SK-N-SH (cell line): ENCODE measurements around the gene SYT1. TPM values are rescaled to one million over a fixed set of nuclear protein-coding genes. Genes with fewer than 3 reads are reported as not detected.

Experiments
- CTCF ChIA-PET: fragments of 300-600, 350-600 bp; formaldehyde crosslinking; extraction: SDS; loops from one replicate; lab custom pipeline; 2021; lab: Yijun Ruan, JAX
- POLR2A ChIA-PET: fragments of 350-600 bp; sonication (Branson Sonifier 250); formaldehyde crosslinking; extraction: SDS; loops from one replicate; lab custom pipeline; 2020; ENCODE audit warnings: antibody characterized with exemption, inconsistent platforms; lab: Yijun Ruan, JAX
- DNase-seq: peaks from one replicate; pipeline ENCODE4 v3.0.0; 2012
- H2AFZ ChIP-seq: fragments of 200-600 bp; sonication (generic); 2 replicates; pipeline ENCODE4 v1.8.1; 2016; ENCODE audit warnings: antibody characterized with exemption, mild to moderate bottlenecking, low read depth
- H3F3A ChIP-seq: fragments of 200-600 bp; sonication (generic); replicated peaks from 2 replicates; pipeline ENCODE3; 2016; ENCODE audit warnings: antibody characterized with exemption, mild to moderate bottlenecking; ENCODE audit not compliant: insufficient read depth
- H3K27ac ChIP-seq, 2 experiments: fragments of 200-500 bp in 1 of 2; fragments of 200-600 bp in 1 of 2; sonication (Bioruptor generic) in 1 of 2; sonication (generic), shearing (Covaris generic) in 1 of 2; 2 replicates each; pipeline versions ENCODE4 v1.5.1 to v1.6.1; 2014 to 2016; ENCODE audit warnings: low read depth in 2 of 2, inconsistent platforms in 1 of 2, low read length in 1 of 2, mild to moderate bottlenecking in 1 of 2, mixed read lengths in 1 of 2
- H3K27me3 ChIP-seq: fragments of 200-600 bp; sonication (generic), shearing (Covaris generic); 2 replicates; pipeline ENCODE4 v1.6.1; 2016; ENCODE audit warnings: mixed run types; ENCODE audit not compliant: insufficient read depth
- H3K36me3 ChIP-seq, 2 experiments: fragments of 200-500 bp in 1 of 2; fragments of 200-600 bp in 1 of 2; sonication (Bioruptor generic) in 1 of 2; sonication (generic) in 1 of 2; replicated peaks in 1 of 2; 2 replicates each; pipeline versions ENCODE3 to v1.5.1; 2014 to 2016; ENCODE audit warnings: low read length in 1 of 2, mild to moderate bottlenecking in 1 of 2; ENCODE audit not compliant: insufficient read depth in 2 of 2, control insufficient read depth in 1 of 2
- H3K4me1 ChIP-seq, 2 experiments: fragments of 200-500 bp in 1 of 2; fragments of 200-600 bp in 1 of 2; sonication (Bioruptor generic) in 1 of 2; sonication (generic), shearing (Covaris generic) in 1 of 2; 2 replicates each; pipeline versions ENCODE4 v1.5.1 to v1.6.1; 2014 to 2016; ENCODE audit warnings: low read depth in 1 of 2, low read length in 1 of 2, mixed run types in 1 of 2; ENCODE audit not compliant: insufficient read depth in 2 of 2, control insufficient read depth in 1 of 2
- H3K4me2 ChIP-seq: fragments of 200-600 bp; sonication (generic), shearing (Covaris generic); 2 replicates; pipeline ENCODE4 v1.6.1; 2017; ENCODE audit warnings: mixed run types
- H3K4me3 ChIP-seq, 2 experiments: fragments of 200-500 bp in 1 of 2; fragments of 200-600 bp in 1 of 2; sonication (Bioruptor generic) in 1 of 2; sonication (generic), shearing (Covaris generic) in 1 of 2; 2 replicates each; pipeline versions ENCODE4 v1.5.1 to v1.8.1; 2014 to 2016; ENCODE audit warnings: low read depth in 2 of 2, inconsistent platforms in 1 of 2, low read length in 1 of 2, mild to moderate bottlenecking in 1 of 2, mixed read lengths in 1 of 2, moderate library complexity in 1 of 2
- H3K79me2 ChIP-seq: fragments of 200-600 bp; sonication (generic); 2 replicates; pipeline ENCODE4 v1.8.1; 2017; ENCODE audit warnings: mild to moderate bottlenecking; ENCODE audit not compliant: insufficient read depth
- H3K9ac ChIP-seq: fragments of 200-600 bp; sonication (generic); 2 replicates; pipeline ENCODE4 v1.6.1; 2017; ENCODE audit warnings: mixed run types
- H3K9me2 ChIP-seq: fragments of 200-600 bp; sonication (generic); 2 replicates; pipeline ENCODE4 v1.6.1; 2017; ENCODE audit warnings: mixed run types
- H3K9me3 ChIP-seq: fragments of 200-600 bp; sonication (generic); 2 replicates; pipeline ENCODE4 v1.6.1; 2017; ENCODE audit warnings: mixed run types, mild to moderate bottlenecking, moderate library complexity
- H4K20me1 ChIP-seq: fragments of 200-600 bp; sonication (generic); 2 replicates; pipeline ENCODE4 v1.6.1; 2017; ENCODE audit warnings: mild to moderate bottlenecking, mixed run types; ENCODE audit not compliant: insufficient read depth
- CTCF ChIP-seq: fragments of 200-600 bp; sonication (generic); IDR thresholded peaks from 2 replicates; pipeline ENCODE4 v1.6.1; 2017; ENCODE audit warnings: antibody characterized with exemption, mild to moderate bottlenecking, moderate library complexity
- ELF1 ChIP-seq: IDR thresholded peaks from 2 replicates; pipeline ENCODE4 v1.4.0; 2012
- EP300 ChIP-seq, 2 experiments: IDR thresholded peaks; 2 replicates each; pipeline versions ENCODE4 v1.4.0 to v1.6.1; 2012; ENCODE audit warnings: borderline replicate concordance in 1 of 2, low read depth in 1 of 2, low read length in 1 of 2
- FOSL2 ChIP-seq: IDR thresholded peaks from 2 replicates; pipeline ENCODE4 v1.4.0; 2012; ENCODE audit warnings: low read depth, mild to moderate bottlenecking, moderate library complexity, borderline replicate concordance
- FOXM1 ChIP-seq: IDR thresholded peaks from 2 replicates; pipeline ENCODE4 v1.4.0; 2012; ENCODE audit warnings: low read depth, mild to moderate bottlenecking
- GATA2 ChIP-seq: sonication (generic); formaldehyde crosslinking; IDR thresholded peaks from 2 replicates; pipeline ENCODE4 v1.5.0; 2020; ENCODE audit warnings: mild to moderate bottlenecking, missing genetic modification reagents
- IRF3 ChIP-seq: fragments of 150-350 bp; IDR thresholded peaks from 2 replicates; pipeline ENCODE4 v1.6.1; 2016; ENCODE audit warnings: mild to moderate bottlenecking, low read depth, low read length
- JUND ChIP-seq: IDR thresholded peaks from 2 replicates; pipeline ENCODE4 v1.4.0; 2012
- MAX ChIP-seq: IDR thresholded peaks from 2 replicates; pipeline ENCODE4 v1.4.0; 2012; ENCODE audit warnings: low read depth
- MEF2A ChIP-seq: IDR thresholded peaks from 2 replicates; pipeline ENCODE4 v1.4.0; 2012; ENCODE audit warnings: low read depth, borderline replicate concordance
- NFIC ChIP-seq: IDR thresholded peaks from 2 replicates; pipeline ENCODE4 v1.4.0; 2012; ENCODE audit warnings: borderline replicate concordance
- NRF1 ChIP-seq: IDR thresholded peaks from 2 replicates; pipeline ENCODE4 v1.6.1; 2012; ENCODE audit warnings: low read depth, mild to moderate bottlenecking, low read length
- PBX3 ChIP-seq: IDR thresholded peaks from 2 replicates; pipeline ENCODE4; 2012
- POLR2AphosphoS5 ChIP-seq: IDR thresholded peaks from 2 replicates; pipeline ENCODE4 v1.6.1; 2012; ENCODE audit warnings: low read depth, low read length
- RAD21 ChIP-seq: IDR thresholded peaks from 2 replicates; pipeline ENCODE4 v1.6.1; 2012; ENCODE audit warnings: mild to moderate bottlenecking, low read length
- RCOR1 ChIP-seq: fragments of 150-350 bp; IDR thresholded peaks from 2 replicates; pipeline ENCODE4 v1.6.1; 2017; ENCODE audit warnings: antibody characterized with exemption, low read length
- REST ChIP-seq: IDR thresholded peaks from 2 replicates; pipeline ENCODE4 v1.6.1; 2012; ENCODE audit warnings: mild to moderate bottlenecking, low read depth, low read length, moderate library complexity
- RFX5 ChIP-seq: IDR thresholded peaks from 2 replicates; pipeline ENCODE4 v1.6.1; 2012; ENCODE audit warnings: mild to moderate bottlenecking, improper control_type of control experiment, low read length
- RXRA ChIP-seq: IDR thresholded peaks from 2 replicates; pipeline ENCODE4 v1.4.0; 2012; ENCODE audit warnings: low read depth, mild to moderate bottlenecking, borderline replicate concordance
- SIN3A ChIP-seq: IDR thresholded peaks from 2 replicates; pipeline ENCODE4 v1.6.1; 2012; ENCODE audit warnings: low read depth, mild to moderate bottlenecking, low read length, moderate library complexity, borderline replicate concordance
- SMC3 ChIP-seq: IDR thresholded peaks from 2 replicates; pipeline ENCODE4 v1.6.1; 2012; ENCODE audit warnings: low read depth, low read length, improper control_type of control experiment
- TCF12 ChIP-seq: IDR thresholded peaks from 2 replicates; pipeline ENCODE4 v1.4.0; 2012
- TEAD4 ChIP-seq: IDR thresholded peaks from 2 replicates; pipeline ENCODE4 v1.4.0; 2012; ENCODE audit warnings: mild to moderate bottlenecking, borderline replicate concordance; ENCODE audit not compliant: insufficient read depth
- USF2 ChIP-seq: fragments of 150-350 bp; IDR thresholded peaks from 2 replicates; pipeline ENCODE4 v1.6.1; 2017; ENCODE audit warnings: antibody characterized with exemption, low read length, low read depth, borderline replicate concordance
- WGBS: methylation state at CpG from one replicate; pipeline ENCODE4 v1.1.6; 2017; ENCODE audit warnings: low lambda C conversion rate; 5-methylcytosine and 5-hydroxymethylcytosine counted together
- polyA plus RNA-seq, 3 experiments: library from polyadenylated mRNA; depleted of rRNA; stranded (reverse); fragments of >200 nt; gene quantifications; 2 replicates each; pipeline ENCODE4 v1.2.3, GENCODE V29; 2012

The SYT1 gene
- polyA plus RNA-seq, 1 of the 3 experiments (the other 2 are of a cell fraction): 12.7 TPM

- Histone ChIP-seq H3K9me2 (no peaks in the 10 kb centered on the region), H3K27me3 (no peaks in the 10 kb centered on the region), H4K20me1 (no peaks in the 10 kb centered on the region), H3K9ac (peak overlapping the region; percentile 48; the same call in 1 of the 2 replicates), H3K79me2 (no peaks in the 10 kb centered on the region), H3K4me3 (peak overlapping the region in 1 of 2 experiments; percentile 9; a peak in 1 of 4 replicates), H3F3A (peaks cover 19% of the 10 kb centered on the region), H3K4me2 (peak overlapping the region; percentile 27), H3K4me1 (peaks cover 5 to 9% of the 10 kb centered on the region in 2 experiments; a peak in 3 of 4 replicates), H3K27ac (peak overlapping the region; percentile 8 to 75), H2AFZ (no peak overlapping the region), H3K36me3 (peaks cover 9 to 21% of the 10 kb centered on the region in 2 experiments), H3K9me3 (no peaks in the 10 kb centered on the region)
- DNase-seq: no peak
- CTCF ChIA-PET: interaction anchor here (0.8 kb wide), 1 partner anchor 11 kb away, joined by 3 read pairs; no protein-coding TSS in a partner anchor
- 38% methylated on average over 5 of the region's 5 CpGs for WGBS
- POLR2A ChIA-PET: no interaction called here
- peak; percentile 36; the same call in 1 of the 2 replicates for TF ChIP-seq NFIC
- TF ChIP-seq JUND: peak; percentile 79
- TF ChIP-seq MAX: peak; percentile 73
- TF ChIP-seq PBX3: peak; percentile 97
- peak; percentile 52; the same call in 1 of the 2 replicates for TF ChIP-seq FOXM1
- no peak for TF ChIP-seq GATA2
- TF ChIP-seq RCOR1: no peak
- TF ChIP-seq TCF12: peak; percentile 84
- peak; percentile 54; the same call in 1 of the 2 replicates for TF ChIP-seq REST
- TF ChIP-seq ELF1: no peak
- peak; percentile 54; the same call in 1 of the 2 replicates for TF ChIP-seq RXRA
- TF ChIP-seq TEAD4: 0 out of 2 replicates have a peak, but pooled peaks have one; percentile 48
- no peak for TF ChIP-seq IRF3
- no peak for TF ChIP-seq RAD21
- no peak for TF ChIP-seq RFX5
- peak; percentile 77 for TF ChIP-seq FOSL2
- TF ChIP-seq USF2: no peak
- peak; percentile 55; the same call in 1 of the 2 replicates for TF ChIP-seq POLR2AphosphoS5
- TF ChIP-seq CTCF: no peak
- TF ChIP-seq SMC3: no peak
- peak; percentile 15 to 59; a peak in 2 of 4 replicates for TF ChIP-seq EP300 (IDR thresholded peaks at IDR 0.05; ENCODE audit: borderline replicate concordance in 1 of 2, low read depth in 1 of 2, low read length in 1 of 2)
- no peak for TF ChIP-seq MEF2A
- TF ChIP-seq NRF1: no peak
- TF ChIP-seq SIN3A: 0 out of 2 replicates have a peak, but pooled peaks have one; percentile 46
Observed at GRCh38 chr12:78928200-78929074, 63.9 kb downstream of the SYT1 start.
